ENCODE measurements around the gene CSE1L. TPM values are rescaled to one million over a fixed set of nuclear protein-coding genes. Genes with fewer than 3 reads are reported as not detected.

CSE1L gene
- total RNA-seq, 1 donor from 2014 or later = 64.1 TPM

DNA sequence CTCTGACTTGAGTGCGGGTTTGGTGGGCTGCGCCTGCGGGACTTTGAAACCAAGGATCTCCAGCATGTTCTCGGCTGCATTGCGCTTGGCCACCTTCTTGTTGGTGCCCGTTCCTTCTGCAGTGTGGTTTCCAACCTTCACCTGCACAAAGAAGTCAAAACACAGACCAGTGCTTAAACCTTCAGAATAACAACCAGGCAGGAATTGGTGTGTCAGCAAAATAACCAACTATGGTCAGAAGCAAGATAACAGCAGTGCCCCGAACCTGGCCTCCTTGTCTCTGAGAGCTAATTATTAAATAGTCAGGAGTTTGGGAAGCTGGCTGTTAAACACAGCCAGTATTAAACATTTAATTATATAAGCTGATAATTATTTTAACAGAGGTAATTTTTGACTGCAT is 73.9 kb downstream of the CSE1L start:
- FAIRE-seq (no peak), DNase-seq (ENCODE audit: low read depth) (no peak)
- no peak for TF ChIP-seq EZH2 (IDR thresholded peaks at IDR 0.05; ENCODE audit: insufficient read depth, low read length)
- TF ChIP-seq, protein P1, sequence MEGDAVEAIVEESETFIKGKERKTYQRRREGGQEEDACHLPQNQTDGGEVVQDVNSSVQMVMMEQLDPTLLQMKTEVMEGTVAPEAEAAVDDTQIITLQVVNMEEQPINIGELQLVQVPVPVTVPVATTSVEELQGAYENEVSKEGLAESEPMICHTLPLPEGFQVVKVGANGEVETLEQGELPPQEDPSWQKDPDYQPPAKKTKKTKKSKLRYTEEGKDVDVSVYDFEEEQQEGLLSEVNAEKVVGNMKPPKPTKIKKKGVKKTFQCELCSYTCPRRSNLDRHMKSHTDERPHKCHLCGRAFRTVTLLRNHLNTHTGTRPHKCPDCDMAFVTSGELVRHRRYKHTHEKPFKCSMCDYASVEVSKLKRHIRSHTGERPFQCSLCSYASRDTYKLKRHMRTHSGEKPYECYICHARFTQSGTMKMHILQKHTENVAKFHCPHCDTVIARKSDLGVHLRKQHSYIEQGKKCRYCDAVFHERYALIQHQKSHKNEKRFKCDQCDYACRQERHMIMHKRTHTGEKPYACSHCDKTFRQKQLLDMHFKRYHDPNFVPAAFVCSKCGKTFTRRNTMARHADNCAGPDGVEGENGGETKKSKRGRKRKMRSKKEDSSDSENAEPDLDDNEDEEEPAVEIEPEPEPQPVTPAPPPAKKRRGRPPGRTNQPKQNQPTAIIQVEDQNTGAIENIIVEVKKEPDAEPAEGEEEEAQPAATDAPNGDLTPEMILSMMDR (IDR thresholded peaks at IDR 0.05; ENCODE audit: insufficient read depth, low read depth, low read length) = no peak
- no peak overlapping the region for H3K27ac Mint-ChIP-seq (ENCODE audit: unreplicated experiment)
- H3K4me1 ChIP-seq (ENCODE audit: insufficient read depth, low read length) = peaks cover 4% of the 10 kb centered on the region
- no peak overlapping the region for H3K4me3 Mint-ChIP-seq (ENCODE audit: unreplicated experiment)
- no peak overlapping the region for H3K27ac ChIP-seq (ENCODE audit: low read depth, low read length)
- no peak overlapping the region for H3K4me2 ChIP-seq (ENCODE audit: low read length)
- peaks cover 5% of the 10 kb centered on the region for H3K4me1 Mint-ChIP-seq (ENCODE audit: low read depth, unreplicated experiment)
- no peaks in the 10 kb centered on the region for H3K79me2 ChIP-seq (ENCODE audit: insufficient read depth, low read length)
- H3K4me3 ChIP-seq (ENCODE audit: insufficient read depth, low read depth, low read length) = no peak overlapping the region
- peaks cover 23% of the 10 kb centered on the region for H4K20me1 ChIP-seq (ENCODE audit: insufficient read depth, low read length)
- peaks cover 35% of the 10 kb centered on the region for H3K36me3 Mint-ChIP-seq (ENCODE audit: low read depth, unreplicated experiment)
- peaks cover 43% of the 10 kb centered on the region for H3K36me3 ChIP-seq (ENCODE audit: insufficient read depth, low read length)
- H3K9me3 Mint-ChIP-seq (ENCODE audit: unreplicated experiment) = no peaks in the 10 kb centered on the region
- H3K9me3 ChIP-seq (ENCODE audit: insufficient read depth, low read depth, low read length) = no peaks in the 10 kb centered on the region
- H3K9ac ChIP-seq (ENCODE audit: low read length) = no peak overlapping the region
- H3K27me3 Mint-ChIP-seq (ENCODE audit: low read depth, unreplicated experiment) = no peaks in the 10 kb centered on the region
- no peaks in the 10 kb centered on the region for H3K27me3 ChIP-seq (ENCODE audit: insufficient read depth, low read length)
- no peak overlapping the region for H2AFZ ChIP-seq (ENCODE audit: low read depth, low read length)

DNA sequence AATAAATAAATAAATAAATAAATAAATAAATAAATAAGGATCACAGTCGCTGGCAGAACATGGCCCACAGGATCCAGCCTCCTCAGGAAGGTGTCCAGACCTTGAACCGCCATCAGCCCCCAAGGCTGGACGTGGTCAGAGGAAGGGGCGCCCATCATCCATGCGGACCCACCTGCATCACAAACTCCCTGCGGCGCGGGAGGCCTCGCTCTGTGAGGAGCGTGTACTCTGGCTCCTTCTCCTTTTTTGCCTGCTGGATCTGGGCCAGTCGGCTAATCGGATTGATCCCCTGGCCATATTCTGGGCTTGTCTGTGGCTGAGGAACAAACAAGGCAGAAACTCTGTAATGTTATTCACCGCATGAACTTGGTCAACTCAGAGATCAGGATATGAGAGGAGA is 76.8 kb downstream of the CSE1L start:
- Histone ChIP-seq H3K27me3 (ENCODE audit: insufficient read depth, low read length) (no peaks in the 10 kb centered on the region), H3K27ac (ENCODE audit: low read depth, low read length) (no peak overlapping the region), H3K79me2 (ENCODE audit: insufficient read depth, low read length) (no peaks in the 10 kb centered on the region), H3K9me3 (ENCODE audit: insufficient read depth, low read depth, low read length) (no peaks in the 10 kb centered on the region), H3K9ac (ENCODE audit: low read length) (no peak overlapping the region), H3K4me1 (ENCODE audit: insufficient read depth, low read length) (no peaks in the 10 kb centered on the region), H4K20me1 (ENCODE audit: insufficient read depth, low read length) (peaks cover 14% of the 10 kb centered on the region), H3K36me3 (ENCODE audit: insufficient read depth, low read length) (peaks cover 25% of the 10 kb centered on the region), H3K4me3 (ENCODE audit: insufficient read depth, low read depth, low read length) (no peak overlapping the region), H2AFZ (ENCODE audit: low read depth, low read length) (no peak overlapping the region), H3K4me2 (ENCODE audit: low read length) (no peak overlapping the region)
- peaks cover 25% of the 10 kb centered on the region for H3K36me3 Mint-ChIP-seq (ENCODE audit: low read depth, unreplicated experiment)
- DNase-seq (ENCODE audit: low read depth) (no peak), FAIRE-seq (no peak)
- H3K27me3 Mint-ChIP-seq (ENCODE audit: low read depth, unreplicated experiment) = no peaks in the 10 kb centered on the region
- H3K27ac Mint-ChIP-seq (ENCODE audit: unreplicated experiment) = no peak overlapping the region
- H3K4me1 Mint-ChIP-seq (ENCODE audit: low read depth, unreplicated experiment) = peaks cover 2% of the 10 kb centered on the region
- no peak for TF ChIP-seq EZH2 (IDR thresholded peaks at IDR 0.05; ENCODE audit: insufficient read depth, low read length)
- TF ChIP-seq, protein P1 (IDR thresholded peaks at IDR 0.05; ENCODE audit: insufficient read depth, low read depth, low read length) = no peak
- H3K4me3 Mint-ChIP-seq (ENCODE audit: unreplicated experiment) = no peak overlapping the region
- no peaks in the 10 kb centered on the region for H3K9me3 Mint-ChIP-seq (ENCODE audit: unreplicated experiment)

DNA sequence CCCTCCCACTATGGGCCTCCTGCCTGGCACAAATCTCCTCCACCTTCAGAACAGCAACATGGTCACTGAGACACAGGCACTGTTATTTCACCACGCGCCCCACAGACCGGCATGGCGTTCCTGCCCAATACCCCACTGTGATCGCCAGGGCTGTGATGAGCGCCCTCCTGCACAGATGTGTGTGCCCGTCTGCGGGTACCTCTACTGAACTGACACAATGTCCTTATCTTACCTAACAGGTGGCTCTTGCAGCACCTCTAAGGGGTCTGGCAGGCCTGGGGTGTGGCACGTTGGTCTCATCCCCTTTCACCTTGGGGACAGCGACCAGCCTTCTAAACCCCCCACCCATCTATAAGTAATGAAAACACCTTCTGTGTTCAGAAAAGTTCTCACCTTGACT is 77.9 kb downstream of the CSE1L start:
- H3K79me2 ChIP-seq (ENCODE audit: insufficient read depth, low read length) = no peaks in the 10 kb centered on the region
- no peaks in the 10 kb centered on the region for H3K27me3 ChIP-seq (ENCODE audit: insufficient read depth, low read length)
- Mint-ChIP-seq H3K9me3 (ENCODE audit: unreplicated experiment) (no peaks in the 10 kb centered on the region), H3K4me1 (ENCODE audit: low read depth, unreplicated experiment) (peaks cover 2% of the 10 kb centered on the region), H3K4me3 (ENCODE audit: unreplicated experiment) (no peak overlapping the region), H3K27me3 (ENCODE audit: low read depth, unreplicated experiment) (no peaks in the 10 kb centered on the region), H3K36me3 (ENCODE audit: low read depth, unreplicated experiment) (peaks cover 19% of the 10 kb centered on the region), H3K27ac (ENCODE audit: unreplicated experiment) (no peak overlapping the region)
- H3K4me1 ChIP-seq (ENCODE audit: insufficient read depth, low read length) = no peaks in the 10 kb centered on the region
- no peak overlapping the region for H2AFZ ChIP-seq (ENCODE audit: low read depth, low read length)
- no peaks in the 10 kb centered on the region for H3K9me3 ChIP-seq (ENCODE audit: insufficient read depth, low read depth, low read length)
- peaks cover 12% of the 10 kb centered on the region for H4K20me1 ChIP-seq (ENCODE audit: insufficient read depth, low read length)
- no peak overlapping the region for H3K4me2 ChIP-seq (ENCODE audit: low read length)
- peaks cover 22% of the 10 kb centered on the region for H3K36me3 ChIP-seq (ENCODE audit: insufficient read depth, low read length)
- DNase-seq (ENCODE audit: low read depth) (no peak), FAIRE-seq (no peak)
- no peak overlapping the region for H3K9ac ChIP-seq (ENCODE audit: low read length)
- H3K4me3 ChIP-seq (ENCODE audit: insufficient read depth, low read depth, low read length) = no peak overlapping the region
- H3K27ac ChIP-seq (ENCODE audit: low read depth, low read length) = no peak overlapping the region
- TF ChIP-seq, protein P1 (IDR thresholded peaks at IDR 0.05; ENCODE audit: insufficient read depth, low read depth, low read length) = no peak
- no peak for TF ChIP-seq EZH2 (IDR thresholded peaks at IDR 0.05; ENCODE audit: insufficient read depth, low read length)

Data from astrocyte (in vitro differentiated cells and primary cell).